ENCODE measurements around the gene NEURL3. TPM values are rescaled to one million over a fixed set of nuclear protein-coding genes. Genes with fewer than 3 reads are reported as not detected.
"Not testable (repeated sequence)": the region's sequence is repeated elsewhere in the genome, so short reads cannot be mapped to it uniquely, and the experiment has no call there.

The NEURL3 gene
- total RNA-seq, 2 donors from 2014 or later = 0.58 to 3.3 TPM

DNA sequence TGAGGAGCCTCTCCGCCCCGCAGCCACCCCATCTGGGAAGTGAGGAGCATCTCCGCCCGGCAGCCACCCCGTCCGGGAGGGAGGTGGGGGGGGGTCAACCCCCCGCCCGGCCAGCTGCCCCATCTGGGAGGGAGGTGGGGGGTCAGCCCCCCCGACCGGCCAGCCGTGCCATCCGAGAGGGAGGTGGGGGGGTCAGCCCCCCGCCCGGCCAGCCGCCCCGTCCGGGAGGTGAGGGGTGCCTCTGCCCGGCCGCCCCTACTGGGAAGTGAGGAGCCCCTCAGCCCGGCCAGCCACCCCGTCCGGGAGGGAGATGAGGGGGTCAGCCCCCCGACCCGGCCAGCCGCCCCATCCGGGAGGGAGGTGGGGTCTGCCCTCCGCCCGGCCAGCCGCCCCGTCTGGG lies 43.5 kb downstream of the NEURL3 start:
- DNase-seq; intact Hi-C loops (cut with DNase I, micrococcal nuclease); ATAC-seq: not testable (repeated sequence)

DNA sequence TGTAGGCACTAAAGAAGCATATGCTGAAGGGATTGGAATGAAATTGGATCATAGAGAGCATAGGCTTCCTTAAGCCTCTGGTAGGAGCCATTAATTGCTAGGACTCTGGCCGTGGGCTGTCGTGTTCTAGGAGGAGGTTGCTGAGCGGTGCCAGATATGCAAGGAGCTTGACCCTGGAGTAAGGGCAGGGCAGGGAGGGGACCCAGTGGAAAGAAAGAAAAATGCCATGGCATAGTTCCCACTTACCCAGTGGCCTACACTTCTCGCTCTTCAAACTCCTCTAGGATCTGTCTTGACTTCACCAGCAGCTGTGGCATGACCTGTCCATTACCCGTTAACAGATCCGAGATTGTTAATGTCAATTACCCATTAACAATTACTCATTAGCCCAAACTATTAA lies 53.1 kb downstream of the NEURL3 start:
- DNase-seq = no peak
- ATAC-seq = no peak
- intact Hi-C loops (cut with DNase I, micrococcal nuclease) = no loop called here

DNA sequence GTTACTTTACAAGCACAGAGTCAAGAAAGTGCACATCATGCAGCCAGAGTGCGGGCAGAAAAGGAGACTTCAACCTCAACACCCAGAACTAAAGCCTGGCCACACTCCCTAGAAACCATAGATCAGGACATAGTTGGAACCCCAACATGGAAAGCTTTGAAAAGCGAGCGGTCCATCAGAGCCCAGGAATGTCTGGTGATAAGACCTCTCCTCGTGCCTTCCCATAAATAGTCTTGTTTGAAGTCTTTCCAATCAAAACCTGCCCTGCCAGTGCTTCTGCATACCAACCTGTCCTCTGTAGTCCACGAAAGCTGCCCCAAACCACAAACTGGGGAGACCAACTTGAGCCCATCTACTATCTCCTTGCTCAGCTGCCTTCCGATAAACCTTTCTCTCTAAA lies 55.5 kb downstream of the NEURL3 start:
- ATAC-seq (no peak), DNase-seq (no peak)
- intact Hi-C loops (cut with DNase I, micrococcal nuclease) = no loop called here

DNA sequence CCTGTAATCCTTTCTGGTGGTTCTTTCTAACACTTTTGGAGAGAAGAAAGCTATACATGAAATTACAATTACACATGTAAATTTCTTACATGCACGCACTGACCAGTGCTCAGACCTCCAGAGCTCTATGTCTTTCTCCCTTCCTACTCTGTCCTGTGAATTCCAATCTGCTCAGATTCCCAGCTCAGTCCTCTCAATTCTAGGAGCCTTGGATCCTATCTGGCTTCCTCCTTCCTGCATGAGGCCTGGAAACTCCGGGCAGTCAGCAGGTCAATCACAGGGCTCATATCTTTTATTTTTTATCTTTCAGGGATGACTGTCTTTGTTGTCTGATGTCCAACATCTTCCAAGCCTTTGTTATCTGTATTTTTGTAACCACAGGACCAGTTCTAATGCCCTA lies 56.0 kb downstream of the NEURL3 start:
- no peak for DNase-seq
- intact Hi-C loops (cut with DNase I, micrococcal nuclease) = no loop called here
- ATAC-seq = no peak

DNA sequence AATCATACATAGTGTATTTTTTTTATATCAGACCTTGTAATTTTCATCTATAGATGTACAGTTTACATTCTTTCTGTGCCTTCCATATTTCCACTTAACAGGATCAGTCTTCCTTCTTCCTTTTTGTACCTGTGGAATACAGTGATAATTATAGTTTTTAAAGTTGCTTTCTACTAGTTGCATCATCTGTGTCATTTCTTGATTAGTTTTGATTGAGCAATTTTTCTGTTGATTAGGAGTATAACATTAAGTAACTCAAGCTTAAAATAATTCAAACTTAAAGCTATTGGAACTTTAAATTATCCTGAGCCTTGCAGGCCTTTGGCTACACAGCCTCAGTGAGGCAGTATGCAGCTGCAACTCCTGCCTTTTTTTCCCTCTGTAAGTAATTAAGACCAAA lies 57.4 kb downstream of the NEURL3 start:
- DNase-seq (no peak), ATAC-seq (no peak)
- intact Hi-C loops (cut with DNase I, micrococcal nuclease) = no loop called here

Other genes starting within 250 kb of the NEURL3 start
- 100 to 1,000 TPM in 1 of 2 donors, 10 to 100 TPM in 1; 86.2 to 111 TPM for gene TMEM127, start 239.4 kb downstream of the NEURL3 start, total RNA-seq
- gene CIAO1, start 239.1 kb downstream of the NEURL3 start, total RNA-seq = 10 to 100 TPM; 61.7 to 68.8 TPM
- 10 to 100 TPM; 84.8 to 94.7 TPM for gene SNRNP200, start 199.8 kb downstream of the NEURL3 start, total RNA-seq
- gene ITPRIPL1, start 180.0 kb downstream of the NEURL3 start, total RNA-seq = under 1 TPM; 0.58 to 0.92 TPM
- 1 to 10 TPM; 2.0 to 7.3 TPM for gene NCAPH, start 169.6 kb downstream of the NEURL3 start, total RNA-seq
- 10 to 100 TPM in 1 of 2 donors, 1 to 10 TPM in 1; 5.6 to 13.7 TPM for gene ARID5A, start 31.4 kb upstream of the NEURL3 start, total RNA-seq
- 10 to 100 TPM; 39.3 to 40.7 TPM for gene KANSL3, start 133.0 kb upstream of the NEURL3 start, total RNA-seq
- gene FER1L5, start 137.4 kb upstream of the NEURL3 start, total RNA-seq = under 1 TPM in 1 of 2 donors, not detected in 1; 0.08 TPM
- gene LMAN2L, start 234.7 kb upstream of the NEURL3 start, total RNA-seq = 10 to 100 TPM; 14.6 to 16.3 TPM